ENCODE data around the gene ACTRT2. TPM values are rescaled to one million over a fixed set of nuclear protein-coding genes. Genes with fewer than 3 reads are reported as not detected.
A peak's percentile ranks its signal among the peaks of the same experiment; 100 is the strongest.

ACTRT2 gene
- polyA plus RNA-seq, 1 of the 3 experiments (the other 2 are of a cell fraction): not detected

- H3K36me3 ChIP-seq (replicated peaks in 1 of 2; ENCODE audit: control insufficient read depth in 1 of 2, insufficient read depth in 2 of 2, low read length in 1 of 2): no peaks in the 10 kb centered on the region
- DNase-seq: peak; percentile 65
- CTCF ChIA-PET: interaction anchor here (1.0 kb wide), 1 partner anchor 11 kb away, joined by 3 read pairs; no protein-coding TSS in a partner anchor
These were observed 48.4 kb downstream of the ACTRT2 start for GRCh38 chr1:3069491-3070308.

GRCh38 chr1:3070309-3070643, 49.0 kb downstream of the ACTRT2 start:
- CTCF ChIA-PET: interaction anchor here (1.0 kb wide), 1 partner anchor 11 kb away, joined by 3 read pairs; no protein-coding TSS in a partner anchor
- no peak for DNase-seq
- WGBS (ENCODE audit: low lambda C conversion rate): no CpG with 5 or more reads among the region's 57 CpGs
- TF ChIP-seq GABPA (IDR thresholded peaks at IDR 0.05; ENCODE audit: low read depth): no peak
- no peak for TF ChIP-seq YY1 (IDR thresholded peaks at IDR 0.05; ENCODE audit: low read depth)
- no peak for TF ChIP-seq SIN3A (IDR thresholded peaks at IDR 0.05; ENCODE audit: borderline replicate concordance, low read depth, low read length)
- TF ChIP-seq NFIC (IDR thresholded peaks at IDR 0.05; ENCODE audit: borderline replicate concordance): no peak
- TF ChIP-seq MXI1 (IDR thresholded peaks at IDR 0.05; ENCODE audit: low read depth, low read length): no peak
- TF ChIP-seq MEF2A (IDR thresholded peaks at IDR 0.05; ENCODE audit: borderline replicate concordance, low read depth): no peak
- TF ChIP-seq, protein P1, sequence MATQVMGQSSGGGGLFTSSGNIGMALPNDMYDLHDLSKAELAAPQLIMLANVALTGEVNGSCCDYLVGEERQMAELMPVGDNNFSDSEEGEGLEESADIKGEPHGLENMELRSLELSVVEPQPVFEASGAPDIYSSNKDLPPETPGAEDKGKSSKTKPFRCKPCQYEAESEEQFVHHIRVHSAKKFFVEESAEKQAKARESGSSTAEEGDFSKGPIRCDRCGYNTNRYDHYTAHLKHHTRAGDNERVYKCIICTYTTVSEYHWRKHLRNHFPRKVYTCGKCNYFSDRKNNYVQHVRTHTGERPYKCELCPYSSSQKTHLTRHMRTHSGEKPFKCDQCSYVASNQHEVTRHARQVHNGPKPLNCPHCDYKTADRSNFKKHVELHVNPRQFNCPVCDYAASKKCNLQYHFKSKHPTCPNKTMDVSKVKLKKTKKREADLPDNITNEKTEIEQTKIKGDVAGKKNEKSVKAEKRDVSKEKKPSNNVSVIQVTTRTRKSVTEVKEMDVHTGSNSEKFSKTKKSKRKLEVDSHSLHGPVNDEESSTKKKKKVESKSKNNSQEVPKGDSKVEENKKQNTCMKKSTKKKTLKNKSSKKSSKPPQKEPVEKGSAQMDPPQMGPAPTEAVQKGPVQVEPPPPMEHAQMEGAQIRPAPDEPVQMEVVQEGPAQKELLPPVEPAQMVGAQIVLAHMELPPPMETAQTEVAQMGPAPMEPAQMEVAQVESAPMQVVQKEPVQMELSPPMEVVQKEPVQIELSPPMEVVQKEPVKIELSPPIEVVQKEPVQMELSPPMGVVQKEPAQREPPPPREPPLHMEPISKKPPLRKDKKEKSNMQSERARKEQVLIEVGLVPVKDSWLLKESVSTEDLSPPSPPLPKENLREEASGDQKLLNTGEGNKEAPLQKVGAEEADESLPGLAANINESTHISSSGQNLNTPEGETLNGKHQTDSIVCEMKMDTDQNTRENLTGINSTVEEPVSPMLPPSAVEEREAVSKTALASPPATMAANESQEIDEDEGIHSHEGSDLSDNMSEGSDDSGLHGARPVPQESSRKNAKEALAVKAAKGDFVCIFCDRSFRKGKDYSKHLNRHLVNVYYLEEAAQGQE (IDR thresholded peaks at IDR 0.05; ENCODE audit: low read depth, low read length): no peak
- TF ChIP-seq TEAD4 (IDR thresholded peaks at IDR 0.05; ENCODE audit: borderline replicate concordance, insufficient read depth): no peak
- no peak for TF ChIP-seq FOXJ3 (CRISPR knock-in tag; IDR thresholded peaks at IDR 0.05)
- TF ChIP-seq POLR2AphosphoS5 (IDR thresholded peaks at IDR 0.05; ENCODE audit: low read depth, low read length): no peak
- no peak for TF ChIP-seq ZBTB33 (IDR thresholded peaks at IDR 0.05; ENCODE audit: borderline replicate concordance, low read depth)
- TF ChIP-seq FOXM1 (IDR thresholded peaks at IDR 0.05; ENCODE audit: low read depth): no peak
- no peak for TF ChIP-seq RXRA (IDR thresholded peaks at IDR 0.05; ENCODE audit: borderline replicate concordance, low read depth)
- TF ChIP-seq, protein P2, sequence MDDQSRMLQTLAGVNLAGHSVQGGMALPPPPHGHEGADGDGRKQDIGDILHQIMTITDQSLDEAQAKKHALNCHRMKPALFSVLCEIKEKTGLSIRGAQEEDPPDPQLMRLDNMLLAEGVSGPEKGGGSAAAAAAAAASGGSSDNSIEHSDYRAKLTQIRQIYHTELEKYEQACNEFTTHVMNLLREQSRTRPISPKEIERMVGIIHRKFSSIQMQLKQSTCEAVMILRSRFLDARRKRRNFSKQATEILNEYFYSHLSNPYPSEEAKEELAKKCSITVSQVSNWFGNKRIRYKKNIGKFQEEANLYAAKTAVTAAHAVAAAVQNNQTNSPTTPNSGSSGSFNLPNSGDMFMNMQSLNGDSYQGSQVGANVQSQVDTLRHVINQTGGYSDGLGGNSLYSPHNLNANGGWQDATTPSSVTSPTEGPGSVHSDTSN (IDR thresholded peaks at IDR 0.05): no peak

More at GRCh38 chr1:3069491-3070308, 48.4 kb downstream of the ACTRT2 start:
- Histone ChIP-seq H2AFZ (ENCODE audit: low read depth) (no peak overlapping the region), H3F3A (replicated peaks; ENCODE audit: insufficient read depth) (no peaks in the 10 kb centered on the region), H3K9me2 (no peaks in the 10 kb centered on the region), H4K20me1 (ENCODE audit: insufficient read depth) (no peaks in the 10 kb centered on the region), H3K4me3 (ENCODE audit: low read depth in 2 of 2, low read length in 1 of 2) (peak overlapping the region; percentile 40 to 52; a peak in 3 of 4 replicates), H3K4me1 (ENCODE audit: control insufficient read depth in 1 of 2, insufficient read depth in 2 of 2, low read depth in 1 of 2, low read length in 1 of 2) (no peaks in the 10 kb centered on the region), H3K27me3 (ENCODE audit: insufficient read depth) (peaks cover 70% of the 10 kb centered on the region), H3K9me3 (no peaks in the 10 kb centered on the region), H3K9ac (no peak overlapping the region), H3K27ac (ENCODE audit: low read depth in 2 of 2, low read length in 1 of 2) (no peak overlapping the region), H3K79me2 (ENCODE audit: insufficient read depth) (no peaks in the 10 kb centered on the region), H3K4me2 (peak overlapping the region; percentile 67; the same call in 1 of the 2 replicates)
- POLR2A ChIA-PET: no interaction called here
- WGBS (ENCODE audit: low lambda C conversion rate): 12% methylated on average over 10 of the region's 91 CpGs
- TF ChIP-seq, protein P3, sequence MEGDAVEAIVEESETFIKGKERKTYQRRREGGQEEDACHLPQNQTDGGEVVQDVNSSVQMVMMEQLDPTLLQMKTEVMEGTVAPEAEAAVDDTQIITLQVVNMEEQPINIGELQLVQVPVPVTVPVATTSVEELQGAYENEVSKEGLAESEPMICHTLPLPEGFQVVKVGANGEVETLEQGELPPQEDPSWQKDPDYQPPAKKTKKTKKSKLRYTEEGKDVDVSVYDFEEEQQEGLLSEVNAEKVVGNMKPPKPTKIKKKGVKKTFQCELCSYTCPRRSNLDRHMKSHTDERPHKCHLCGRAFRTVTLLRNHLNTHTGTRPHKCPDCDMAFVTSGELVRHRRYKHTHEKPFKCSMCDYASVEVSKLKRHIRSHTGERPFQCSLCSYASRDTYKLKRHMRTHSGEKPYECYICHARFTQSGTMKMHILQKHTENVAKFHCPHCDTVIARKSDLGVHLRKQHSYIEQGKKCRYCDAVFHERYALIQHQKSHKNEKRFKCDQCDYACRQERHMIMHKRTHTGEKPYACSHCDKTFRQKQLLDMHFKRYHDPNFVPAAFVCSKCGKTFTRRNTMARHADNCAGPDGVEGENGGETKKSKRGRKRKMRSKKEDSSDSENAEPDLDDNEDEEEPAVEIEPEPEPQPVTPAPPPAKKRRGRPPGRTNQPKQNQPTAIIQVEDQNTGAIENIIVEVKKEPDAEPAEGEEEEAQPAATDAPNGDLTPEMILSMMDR (IDR thresholded peaks at IDR 0.05): peak; percentile 37
- TF ChIP-seq SMC3 (IDR thresholded peaks at IDR 0.05; ENCODE audit: low read depth, low read length): 0 out of 2 replicates have a peak, but pooled peaks have one; percentile 8
- TF ChIP-seq RXRA (IDR thresholded peaks at IDR 0.05; ENCODE audit: borderline replicate concordance, low read depth): no peak
- peak; percentile 35 for TF ChIP-seq RAD21 (IDR thresholded peaks at IDR 0.05; ENCODE audit: low read length)
- no peak for TF ChIP-seq TAF1 (IDR thresholded peaks at IDR 0.05; ENCODE audit: borderline replicate concordance, low read depth, low read length)

More at GRCh38 chr1:3070309-3070643, 49.0 kb downstream of the ACTRT2 start:
- Histone ChIP-seq H3K9ac (no peak overlapping the region), H3K4me3 (ENCODE audit: low read depth in 2 of 2, low read length in 1 of 2) (peak overlapping the region in 1 of 2 experiments; percentile 40; a peak in 1 of 4 replicates), H3F3A (replicated peaks; ENCODE audit: insufficient read depth) (no peaks in the 10 kb centered on the region), H3K9me3 (no peaks in the 10 kb centered on the region), H2AFZ (ENCODE audit: low read depth) (no peak overlapping the region), H3K27ac (ENCODE audit: low read depth in 2 of 2, low read length in 1 of 2) (no peak overlapping the region), H3K36me3 (replicated peaks in 1 of 2; ENCODE audit: control insufficient read depth in 1 of 2, insufficient read depth in 2 of 2, low read length in 1 of 2) (no peaks in the 10 kb centered on the region), H3K27me3 (ENCODE audit: insufficient read depth) (peaks cover 70% of the 10 kb centered on the region), H3K79me2 (ENCODE audit: insufficient read depth) (no peaks in the 10 kb centered on the region), H4K20me1 (ENCODE audit: insufficient read depth) (no peaks in the 10 kb centered on the region), H3K9me2 (no peaks in the 10 kb centered on the region), H3K4me2 (no peak overlapping the region), H3K4me1 (ENCODE audit: control insufficient read depth in 1 of 2, insufficient read depth in 2 of 2, low read depth in 1 of 2, low read length in 1 of 2) (no peaks in the 10 kb centered on the region)
- POLR2A ChIA-PET: no interaction called here

Data from SK-N-SH (cell line).